Astrocyte (in vitro differentiated cells and primary cell): ENCODE data around the gene PLK3.

Experiments
- CTCF ChIP-seq: IDR thresholded peaks from 2 replicates; pipeline ENCODE4 v1.5.1; 2011; ENCODE audit warnings: low read depth, mild to moderate bottlenecking, inconsistent platforms, low read length, moderate library complexity; ENCODE audit not compliant: insufficient read depth
- EZH2 ChIP-seq: IDR thresholded peaks from 2 replicates; pipeline ENCODE4 v1.6.1; 2012; ENCODE audit warnings: mild to moderate bottlenecking, low read length, inconsistent platforms; ENCODE audit not compliant: insufficient read depth

DNA sequence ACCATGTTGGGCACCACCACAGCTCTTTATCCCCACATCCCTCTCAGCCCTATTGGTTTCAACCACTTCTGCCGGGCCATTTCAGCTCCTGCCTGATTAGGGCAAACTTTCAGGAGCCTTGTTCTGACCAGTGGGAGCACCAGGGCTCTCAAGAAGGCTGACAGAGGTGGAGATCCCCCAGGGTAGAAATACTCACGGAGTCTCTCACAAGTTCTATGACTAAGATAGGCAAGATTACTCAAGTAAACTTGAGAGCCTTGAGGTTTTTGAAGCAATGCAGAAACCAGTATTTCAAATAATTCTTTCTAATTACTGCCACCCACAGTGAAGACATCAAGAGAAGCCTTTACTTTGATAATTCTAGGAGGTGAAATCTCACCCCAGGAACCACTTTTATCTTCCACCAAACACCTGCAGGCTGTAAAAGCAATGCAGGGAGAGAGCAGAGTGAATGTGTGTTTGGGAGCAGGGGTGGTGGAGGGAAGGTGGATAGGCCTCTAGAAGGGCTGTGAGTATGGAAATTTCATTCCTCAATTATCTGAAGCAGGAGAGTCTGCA lies 49.5 kb downstream of the PLK3 start:
- TF ChIP-seq CTCF = no peak
- TF ChIP-seq EZH2 = no peak
